NT2/D1 (cell line): ENCODE data around the gene ISCA1.

Experiments used
- YY1 ChIP-seq: IDR thresholded peaks from 2 replicates; pipeline ENCODE4 v1.6.1; 2011; ENCODE audit not compliant: insufficient read length, insufficient read depth
- ZNF274 ChIP-seq: IDR thresholded peaks from 2 replicates; pipeline ENCODE4 v1.6.1; 2011; ENCODE audit warnings: mild to moderate bottlenecking, low read depth, low read length

GRCh38 chr9:86315078-86315477 is 32.7 kb upstream of the ISCA1 start:
- TF ChIP-seq ZNF274, result no peak
- no peak for TF ChIP-seq YY1
